Measurements from ENCODE around the gene HOXA9.
A peak's percentile ranks its signal among the peaks of the same experiment; 100 is the strongest.

Gene HOXA9

GRCh38 chr7:27124902-27125689, 40.2 kb downstream of the HOXA9 start:
- DNase-seq: no peak

GRCh38 chr7:27124096-27124901, 41.0 kb downstream of the HOXA9 start:
- no peak for DNase-seq

GRCh38 chr7:27123477-27124053, 41.8 kb downstream of the HOXA9 start:
- DNase-seq: no peak

GRCh38 chr7:27123007-27123476, 42.3 kb downstream of the HOXA9 start:
- no peak for DNase-seq

- DNase-seq: no peak
Measured at GRCh38 chr7:27122077-27122910, 43.0 kb downstream of the HOXA9 start.

GRCh38 chr7:27121684-27122076, 43.7 kb downstream of the HOXA9 start:
- peak in 1 of 3 experiments; percentile 28 for DNase-seq

GRCh38 chr7:27119412-27119911, 45.9 kb downstream of the HOXA9 start:
- no peak for DNase-seq

- no peak for DNase-seq
Measured at GRCh38 chr7:27118580-27118979, 46.8 kb downstream of the HOXA9 start.

- no peak for DNase-seq
Measured at GRCh38 chr7:27117887-27118491, 47.3 kb downstream of the HOXA9 start.

GRCh38 chr7:27116962-27117886, 48.1 kb downstream of the HOXA9 start:
- peak in 1 of 3 experiments; percentile 41 for DNase-seq

GRCh38 chr7:27116031-27116961, 49.0 kb downstream of the HOXA9 start:
- DNase-seq: peak; percentile 63 to 95 (median 74)

GRCh38 chr7:27115221-27116026, 49.9 kb downstream of the HOXA9 start:
- DNase-seq: peak in 1 of 3 experiments; percentile 24

GRCh38 chr7:27114881-27115220, 50.5 kb downstream of the HOXA9 start:
- no peak for DNase-seq

GRCh38 chr7:27113991-27114769, 51.2 kb downstream of the HOXA9 start:
- DNase-seq: peak; percentile 32 to 72 (median 55)

- peak; percentile 47 to 72 (median 58) for DNase-seq
Measured at GRCh38 chr7:27112955-27113949, 52.1 kb downstream of the HOXA9 start.

Measured in NCI-H1417 (cell line).